Prostate gland (tissue), 2 donors: Measurements from ENCODE around the gene CTBP2. TPM values are rescaled to one million over a fixed set of nuclear protein-coding genes. Genes with fewer than 3 reads are reported as not detected.

Experiments
- DNase-seq: peaks from one replicate; pipeline ENCODE4 v3.0.0-alpha.2; 2019; ENCODE audit warnings: low spot score
- H3K27ac ChIP-seq, 2 donors: fragments of 200-600 bp; sonication (generic); 2 replicates each; pipeline ENCODE4 v1.5.1; 2017 to 2019
- H3K27me3 ChIP-seq: fragments of 200-600 bp; sonication (generic); replicated peaks from 2 replicates; pipeline ENCODE4 v1.5.1; 2019; ENCODE audit not compliant: insufficient read depth
- H3K36me3 ChIP-seq, 2 donors: fragments of 200-600 bp; sonication (generic); 1 replicate in 1 of 2; 2 replicates in 1 of 2; pipeline versions ENCODE4 v1.5.1 to v1.8.1; 2017 to 2019
- H3K4me1 ChIP-seq: fragments of 200-600 bp; sonication (generic); replicated peaks from 2 replicates; pipeline ENCODE4 v1.5.1; 2019
- H3K4me3 ChIP-seq, 2 donors: fragments of 200-600 bp; sonication (generic); 2 replicates each; pipeline ENCODE4 v1.5.1; 2017 to 2019
- H3K9me3 ChIP-seq: fragments of 200-600 bp; sonication (generic); 2 replicates; pipeline ENCODE4 v1.5.1; 2017
- POLR2A ChIP-seq: fragments of 450-650 bp; IDR thresholded peaks from one replicate; pipeline ENCODE4 v1.6.1; 2016; ENCODE audit warnings: antibody characterized with exemption, mild to moderate bottlenecking
- POLR2AphosphoS5 ChIP-seq: sonication (generic); formaldehyde crosslinking; IDR thresholded peaks from one replicate; pipeline ENCODE4 v1.6.1; 2017; ENCODE audit warnings: antibody characterized with exemption
- WGBS: methylation state at CpG from one replicate; pipeline ENCODE4 v1.1.5; 2018; 5-methylcytosine and 5-hydroxymethylcytosine counted together
- intact Hi-C: fragments of 100-400 bp; cut with DNase I; formaldehyde crosslinking; loops from one replicate; pipeline ENCODE4 v1.14.2; 2022
- total RNA-seq, 2 donors: library from RNA; depleted of rRNA; stranded (reverse); fragments of >200 nt; gene quantifications; one replicate each; pipeline ENCODE4 v1.1.0, GENCODE V29; 2016
- TF ChIP-seq, protein P1 (sequence below), 4 experiments: fragments of 200-600 bp in 2 of 4; fragments of 450-650 bp in 2 of 4; sonication (generic) in 2 of 4; IDR thresholded peaks; 1 replicate in 3 of 4; 2 replicates in 1 of 4; pipeline ENCODE4 v1.5.1; 2016 to 2019; ENCODE audit warnings: antibody characterized with exemption in 4 of 4, mild to moderate bottlenecking in 2 of 4, moderate library complexity in 2 of 4

Gene CTBP2
- total RNA-seq, 2 donors from 2014 or later, result 70.2 to 89.7 TPM

DNA sequence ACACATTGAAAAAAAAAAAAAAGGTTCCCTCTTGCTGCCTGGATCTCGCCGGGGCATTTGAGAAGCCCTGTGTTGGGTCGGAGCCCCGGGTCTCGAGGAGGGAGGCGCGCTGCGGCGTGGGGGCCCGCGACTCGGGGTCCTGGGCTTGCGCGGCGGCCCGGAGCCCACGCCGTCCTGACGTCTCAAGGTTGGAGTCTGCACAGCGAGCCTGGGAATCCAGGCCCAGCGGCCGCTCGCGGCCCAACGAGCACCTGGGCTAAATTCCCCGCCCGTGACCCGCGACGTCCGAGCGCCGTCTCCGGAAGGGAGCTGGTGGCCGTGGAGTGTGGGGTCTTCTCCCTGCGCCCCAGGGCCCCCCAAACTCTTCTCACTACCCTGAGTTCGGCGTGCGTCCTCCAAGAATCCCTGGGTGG is 1.4 kb upstream of the CTBP2 start:
- H3K36me3 ChIP-seq, result no peaks in the 10 kb centered on the region
- peak overlapping the region; percentile 96 to 99 for H3K27ac ChIP-seq
- H3K9me3 ChIP-seq, result no peaks in the 10 kb centered on the region
- peak overlapping the region; percentile 92 to 96 for H3K4me3 ChIP-seq
- WGBS, result 5% methylated on average over 22 of the region's 39 CpGs
- intact Hi-C loops, result loop anchor here (5.0 to 10.0 kb wide), 4 partner anchors 183 to 663 kb away; partner anchors contain the start of genes BCCIP and UROS
- H3K4me1 ChIP-seq, result no peaks in the 10 kb centered on the region
- no peaks in the 10 kb centered on the region for H3K27me3 ChIP-seq
- no peak for DNase-seq
- no peak for TF ChIP-seq POLR2AphosphoS5
- no peak for TF ChIP-seq POLR2A

DNA sequence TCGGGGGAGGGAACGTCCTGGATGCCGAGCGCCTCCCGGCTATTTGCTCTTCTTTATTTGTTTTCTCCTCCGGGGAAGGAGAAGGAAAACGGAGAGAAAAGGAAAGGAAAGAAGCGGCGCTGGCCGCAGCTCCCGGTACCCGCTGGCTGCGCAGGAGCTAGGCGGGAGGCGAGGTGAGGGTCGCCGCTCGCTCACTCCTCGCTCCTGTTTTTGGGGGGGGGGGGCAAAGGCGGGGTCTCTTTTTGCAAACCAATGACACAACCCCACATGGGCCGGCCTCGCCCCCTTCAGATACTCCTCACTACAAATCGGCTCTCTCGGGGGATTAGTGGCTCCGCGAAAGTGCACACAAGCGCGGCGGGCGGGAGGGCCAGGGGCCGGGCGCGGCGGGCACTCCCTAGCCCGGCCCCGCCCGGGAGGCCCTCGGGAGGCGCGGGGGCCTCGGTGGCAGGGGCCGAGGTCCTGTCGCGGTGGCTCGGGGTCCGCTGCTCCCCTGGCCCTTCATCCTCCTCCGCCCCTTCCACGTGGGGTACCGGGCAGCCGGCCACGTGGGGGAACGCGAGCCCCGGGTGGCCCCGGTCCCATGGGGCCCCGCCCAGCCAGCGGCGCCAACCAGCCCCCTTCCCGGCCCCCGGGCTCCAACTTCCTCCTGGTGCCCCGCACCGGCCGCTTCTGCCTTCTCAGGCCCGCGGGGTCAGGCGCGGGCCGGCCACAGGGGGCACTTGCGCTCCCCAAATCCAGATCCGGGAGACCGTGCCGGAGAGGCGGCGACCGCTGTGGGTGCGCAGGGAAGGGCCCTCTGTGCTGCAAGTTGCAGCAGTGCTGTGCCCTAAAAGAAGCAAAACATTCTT is 718 bp upstream of the CTBP2 start:
- no peaks in the 10 kb centered on the region for H3K27me3 ChIP-seq
- peak overlapping the region; percentile 92 to 96 for H3K4me3 ChIP-seq
- intact Hi-C loops, result loop anchor here (5.0 to 10.0 kb wide), 4 partner anchors 184 to 664 kb away; partner anchors contain the start of genes BCCIP and UROS
- no peaks in the 10 kb centered on the region for H3K9me3 ChIP-seq
- WGBS, result under 1% methylated on average over 39 of the region's 76 CpGs
- TF ChIP-seq POLR2AphosphoS5 (peak; percentile 37), POLR2A (peak; percentile 55)
- TF ChIP-seq, protein P1, sequence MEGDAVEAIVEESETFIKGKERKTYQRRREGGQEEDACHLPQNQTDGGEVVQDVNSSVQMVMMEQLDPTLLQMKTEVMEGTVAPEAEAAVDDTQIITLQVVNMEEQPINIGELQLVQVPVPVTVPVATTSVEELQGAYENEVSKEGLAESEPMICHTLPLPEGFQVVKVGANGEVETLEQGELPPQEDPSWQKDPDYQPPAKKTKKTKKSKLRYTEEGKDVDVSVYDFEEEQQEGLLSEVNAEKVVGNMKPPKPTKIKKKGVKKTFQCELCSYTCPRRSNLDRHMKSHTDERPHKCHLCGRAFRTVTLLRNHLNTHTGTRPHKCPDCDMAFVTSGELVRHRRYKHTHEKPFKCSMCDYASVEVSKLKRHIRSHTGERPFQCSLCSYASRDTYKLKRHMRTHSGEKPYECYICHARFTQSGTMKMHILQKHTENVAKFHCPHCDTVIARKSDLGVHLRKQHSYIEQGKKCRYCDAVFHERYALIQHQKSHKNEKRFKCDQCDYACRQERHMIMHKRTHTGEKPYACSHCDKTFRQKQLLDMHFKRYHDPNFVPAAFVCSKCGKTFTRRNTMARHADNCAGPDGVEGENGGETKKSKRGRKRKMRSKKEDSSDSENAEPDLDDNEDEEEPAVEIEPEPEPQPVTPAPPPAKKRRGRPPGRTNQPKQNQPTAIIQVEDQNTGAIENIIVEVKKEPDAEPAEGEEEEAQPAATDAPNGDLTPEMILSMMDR (IDR thresholded peaks at IDR 0.05), result peak in 3 of 4 experiments; percentile 12 to 46 (median 43)
- no peaks in the 10 kb centered on the region for H3K36me3 ChIP-seq
- H3K4me1 ChIP-seq, result no peaks in the 10 kb centered on the region
- H3K27ac ChIP-seq, result peak overlapping the region; percentile 96 to 99
- peak; percentile 87 for DNase-seq

DNA sequence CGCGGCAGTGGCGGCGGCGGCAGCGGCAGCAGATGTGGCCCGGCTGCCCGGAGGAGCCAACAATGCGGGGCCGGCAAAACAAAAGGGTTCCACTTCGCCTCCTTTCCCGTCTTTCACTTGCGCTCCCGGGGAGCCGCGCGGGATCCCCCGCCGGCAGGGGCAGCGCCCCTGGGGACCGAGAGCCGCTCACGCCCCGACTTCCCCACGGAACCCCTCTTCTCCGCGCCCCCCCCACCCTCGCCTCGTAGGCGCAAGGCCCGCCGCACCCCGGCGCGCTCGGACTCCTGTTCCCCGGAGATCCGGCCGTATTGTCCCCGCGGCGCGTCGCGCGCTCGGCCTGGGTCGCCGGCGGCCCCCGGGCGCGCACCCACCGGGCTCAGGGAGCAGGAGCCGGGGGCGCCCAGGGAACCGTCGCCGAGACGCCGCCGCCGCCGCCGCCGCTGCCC is 854 bp downstream of the CTBP2 start:
- no peaks in the 10 kb centered on the region for H3K36me3 ChIP-seq
- peaks cover 4% of the 10 kb centered on the region for H3K4me1 ChIP-seq
- no peak for DNase-seq
- under 1% methylated on average over 45 of the region's 66 CpGs for WGBS
- intact Hi-C loops, result loop anchor here (5.0 to 10.0 kb wide), 3 partner anchors 42 to 245 kb away; no protein-coding TSS in a partner anchor
- H3K27me3 ChIP-seq, result no peaks in the 10 kb centered on the region
- H3K4me3 ChIP-seq, result peak overlapping the region; percentile 92 to 96
- TF ChIP-seq POLR2AphosphoS5, result no peak
- no peaks in the 10 kb centered on the region for H3K9me3 ChIP-seq
- peak overlapping the region; percentile 96 to 99 for H3K27ac ChIP-seq

DNA sequence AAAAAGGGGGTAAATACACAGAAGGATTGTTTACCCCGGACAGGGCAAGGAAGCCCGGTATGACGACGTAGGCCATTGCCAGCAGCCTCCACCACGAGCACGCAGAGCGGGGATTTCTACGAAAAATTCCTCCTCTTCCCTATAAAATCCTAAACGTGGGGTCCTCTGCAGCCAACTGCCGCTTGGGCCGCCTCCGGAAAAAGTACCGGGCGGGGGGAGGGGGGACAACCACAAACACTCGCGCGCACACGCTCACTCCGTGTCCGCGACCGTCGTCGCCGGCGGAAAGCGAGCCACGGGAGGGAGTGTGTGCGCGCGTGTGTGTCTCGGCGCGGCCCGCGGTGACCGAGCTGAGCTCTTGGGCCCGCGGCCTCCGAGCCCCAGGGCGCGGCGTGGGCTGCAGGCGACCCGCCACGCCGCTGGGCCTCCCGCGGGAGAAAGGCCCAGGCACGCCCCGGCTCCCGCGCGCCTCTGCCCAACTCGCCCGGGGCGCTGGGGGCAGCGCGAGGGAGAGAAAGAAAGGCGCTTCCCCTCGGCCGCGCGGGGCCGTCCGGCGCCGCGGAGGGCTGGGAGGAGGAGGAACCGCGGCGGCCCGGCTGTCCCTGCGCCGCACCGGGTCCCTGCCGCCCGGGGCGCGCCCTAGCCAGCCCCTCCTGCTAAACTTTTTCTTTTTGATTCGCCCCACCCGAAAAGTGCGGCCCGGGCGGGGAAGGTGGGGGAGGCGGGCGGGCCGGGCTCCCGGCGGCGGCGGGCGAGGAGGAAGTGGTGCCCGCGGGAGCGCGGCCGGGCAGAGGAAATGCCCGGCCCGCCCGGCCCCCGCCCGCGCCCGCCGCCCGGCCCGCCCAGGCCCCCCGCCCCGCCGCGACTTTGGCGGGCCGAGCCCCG is 1.5 kb downstream of the CTBP2 start:
- TF ChIP-seq POLR2A, result peak; percentile 63
- peak; percentile 15 for TF ChIP-seq POLR2AphosphoS5
- TF ChIP-seq, protein P1 (IDR thresholded peaks at IDR 0.05), result peak in 1 of 4 experiments; percentile 26
- intact Hi-C loops, result loop anchor here (5.0 to 10.0 kb wide), 3 partner anchors 42 to 244 kb away; no protein-coding TSS in a partner anchor
- peak overlapping the region; percentile 96 to 99 for H3K27ac ChIP-seq
- no peak for DNase-seq
- H3K36me3 ChIP-seq, result no peaks in the 10 kb centered on the region
- peak overlapping the region; percentile 92 to 96 for H3K4me3 ChIP-seq
- WGBS, result under 1% methylated on average over 92 of the region's 115 CpGs
- no peaks in the 10 kb centered on the region for H3K27me3 ChIP-seq
- H3K4me1 ChIP-seq, result peaks cover 10% of the 10 kb centered on the region
- H3K9me3 ChIP-seq, result no peaks in the 10 kb centered on the region

DNA sequence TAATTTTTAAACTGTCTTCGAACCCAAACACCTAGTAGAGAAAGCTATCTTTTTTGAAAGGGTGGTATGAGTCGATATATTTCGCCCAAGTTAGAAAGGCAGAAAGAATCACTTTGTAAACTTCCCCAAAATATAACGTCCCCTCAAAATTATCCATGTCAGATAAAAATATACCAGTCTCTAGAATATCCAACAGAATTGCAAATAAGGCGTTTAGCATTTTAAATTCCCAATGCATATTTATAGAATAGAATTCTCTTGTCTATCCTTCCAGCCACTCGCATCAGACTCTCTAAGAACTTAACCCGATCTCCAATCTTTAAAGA is 2.1 kb downstream of the CTBP2 start:
- 4% methylated on average over 7 of the region's 7 CpGs for WGBS

More for the DNA sequence above, 2.1 kb downstream of the CTBP2 start:
- Histone ChIP-seq H3K27ac (peak overlapping the region; percentile 96 to 99), H3K4me1 (peaks cover 16% of the 10 kb centered on the region), H3K36me3 (no peaks in the 10 kb centered on the region), H3K9me3 (no peaks in the 10 kb centered on the region), H3K27me3 (no peaks in the 10 kb centered on the region), H3K4me3 (peak overlapping the region; percentile 92 to 96)
- intact Hi-C loops, result loop anchor here (5.0 to 10.0 kb wide), 3 partner anchors 41 to 243 kb away; no protein-coding TSS in a partner anchor
- no peak for DNase-seq
- TF ChIP-seq POLR2AphosphoS5 (no peak), POLR2A (no peak)
- TF ChIP-seq, protein P1 (IDR thresholded peaks at IDR 0.05), result no peak
